ENCODE data around the gene VSIG8. TPM values are rescaled to one million over a fixed set of nuclear protein-coding genes. Genes with fewer than 3 reads are reported as not detected.

The VSIG8 gene
- total and polyA plus RNA-seq, 2 of the 8 experiments (the other 6 are each of a cell fraction or from before 2014, with no cell fraction given), result not detected

DNA sequence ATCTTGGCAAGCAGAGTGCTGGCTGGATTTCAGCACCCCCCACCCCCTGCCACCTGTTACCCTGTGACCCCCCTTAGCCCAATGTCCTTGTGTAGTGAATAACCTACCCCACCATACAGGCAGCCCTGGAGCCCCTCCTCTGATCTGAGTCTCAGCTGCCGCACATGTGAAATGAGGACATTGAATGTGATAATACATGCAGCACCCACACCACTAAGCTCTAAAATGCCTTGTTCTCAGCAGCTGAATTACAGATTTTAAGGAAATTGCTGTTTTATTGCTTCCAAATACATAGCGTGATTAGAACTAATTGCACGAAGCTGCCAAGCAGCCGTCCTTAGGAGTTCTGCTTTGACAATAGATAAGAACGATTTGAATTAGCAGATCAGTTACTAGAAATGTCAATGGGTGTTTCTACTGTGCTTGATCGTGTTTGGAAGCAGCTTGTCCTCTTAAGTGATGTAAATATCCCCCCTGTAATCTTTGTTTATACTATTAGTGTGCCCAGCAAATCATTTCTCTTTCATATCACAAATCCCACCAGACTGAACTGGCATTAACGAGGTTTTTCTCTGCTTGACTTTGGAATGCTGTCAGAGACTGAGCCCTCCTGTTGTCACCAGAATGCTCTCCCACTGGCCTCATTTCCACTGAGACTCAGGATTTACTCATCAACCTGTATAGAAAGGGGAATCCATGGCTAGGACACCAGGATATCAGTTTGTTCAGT is 30.9 kb downstream of the VSIG8 start (continued):
- TF ChIP-seq, protein P1, sequence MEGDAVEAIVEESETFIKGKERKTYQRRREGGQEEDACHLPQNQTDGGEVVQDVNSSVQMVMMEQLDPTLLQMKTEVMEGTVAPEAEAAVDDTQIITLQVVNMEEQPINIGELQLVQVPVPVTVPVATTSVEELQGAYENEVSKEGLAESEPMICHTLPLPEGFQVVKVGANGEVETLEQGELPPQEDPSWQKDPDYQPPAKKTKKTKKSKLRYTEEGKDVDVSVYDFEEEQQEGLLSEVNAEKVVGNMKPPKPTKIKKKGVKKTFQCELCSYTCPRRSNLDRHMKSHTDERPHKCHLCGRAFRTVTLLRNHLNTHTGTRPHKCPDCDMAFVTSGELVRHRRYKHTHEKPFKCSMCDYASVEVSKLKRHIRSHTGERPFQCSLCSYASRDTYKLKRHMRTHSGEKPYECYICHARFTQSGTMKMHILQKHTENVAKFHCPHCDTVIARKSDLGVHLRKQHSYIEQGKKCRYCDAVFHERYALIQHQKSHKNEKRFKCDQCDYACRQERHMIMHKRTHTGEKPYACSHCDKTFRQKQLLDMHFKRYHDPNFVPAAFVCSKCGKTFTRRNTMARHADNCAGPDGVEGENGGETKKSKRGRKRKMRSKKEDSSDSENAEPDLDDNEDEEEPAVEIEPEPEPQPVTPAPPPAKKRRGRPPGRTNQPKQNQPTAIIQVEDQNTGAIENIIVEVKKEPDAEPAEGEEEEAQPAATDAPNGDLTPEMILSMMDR (IDR thresholded peaks at IDR 0.05; ENCODE audit: control extremely low read depth in 1 of 3, insufficient read depth in 1 of 3, low read depth in 1 of 3, low read length in 3 of 3), result no peak
- TF ChIP-seq SP1 (IDR thresholded peaks at IDR 0.05; ENCODE audit: low read depth, low read length) (no peak), TAF7 (optimal IDR thresholded peaks at IDR 0.05; ENCODE audit: borderline replicate concordance, low read depth, low read length) (no peak), EGR1 (IDR thresholded peaks at IDR 0.05; ENCODE audit: borderline replicate concordance, low read depth, low read length) (no peak), POU5F1 (IDR thresholded peaks at IDR 0.05; ENCODE audit: low read depth, low read length) (no peak), CREB1 (IDR thresholded peaks at IDR 0.05) (no peak), RFX5 (IDR thresholded peaks at IDR 0.05; ENCODE audit: borderline replicate concordance, low read depth, low read length) (no peak)
- TF ChIP-seq, protein P2, sequence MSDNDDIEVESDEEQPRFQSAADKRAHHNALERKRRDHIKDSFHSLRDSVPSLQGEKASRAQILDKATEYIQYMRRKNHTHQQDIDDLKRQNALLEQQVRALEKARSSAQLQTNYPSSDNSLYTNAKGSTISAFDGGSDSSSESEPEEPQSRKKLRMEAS (IDR thresholded peaks at IDR 0.05), result no peak
